Measurements from ENCODE around the gene APOC1.
"Not testable (repeated sequence)": the region's sequence is repeated elsewhere in the genome, so short reads cannot be mapped to it uniquely, and the experiment has no call there.

APOC1 gene

GRCh38 chr19:44882063-44882462 is 32.3 kb upstream of the APOC1 start:
- H3K9me3 ChIP-seq (ENCODE audit: insufficient read depth, low read depth, low read length): no peaks in the 10 kb centered on the region
- H4K20me1 ChIP-seq (ENCODE audit: insufficient read depth, low read length, poor library complexity, severe bottlenecking): no peaks in the 10 kb centered on the region
- H3K9ac ChIP-seq (ENCODE audit: low read depth, low read length, poor library complexity, severe bottlenecking): no peak overlapping the region
- TF ChIP-seq EZH2phosphoT487 (IDR thresholded peaks at IDR 0.05; ENCODE audit: borderline replicate concordance) (no peak), CTCF (conservative IDR thresholded peaks at IDR 0.05; ENCODE audit: low read length) (no peak)
- no peak overlapping the region for H2AFZ ChIP-seq (ENCODE audit: low read length)
- no peak overlapping the region for H3K4me2 ChIP-seq (ENCODE audit: low read depth, low read length, poor library complexity, severe bottlenecking)
- H3K79me2 ChIP-seq (ENCODE audit: insufficient read depth, low read length): no peaks in the 10 kb centered on the region
- no peaks in the 10 kb centered on the region for H3K36me3 ChIP-seq (ENCODE audit: insufficient read depth, low read length)
- no peaks in the 10 kb centered on the region for H3K9me2 ChIP-seq (replicated peaks; ENCODE audit: low read depth, low read length)
- H3K27me3 ChIP-seq (ENCODE audit: insufficient read depth, low read length, poor library complexity, severe bottlenecking): no peaks in the 10 kb centered on the region
- H3K4me1 ChIP-seq (ENCODE audit: insufficient read depth, low read length, poor library complexity, severe bottlenecking): peaks cover 5% of the 10 kb centered on the region
- H3K4me3 ChIP-seq (ENCODE audit: low read length, poor library complexity, severe bottlenecking): no peak overlapping the region
- H3F3A ChIP-seq (ENCODE audit: low read depth): no peaks in the 10 kb centered on the region

- not testable (repeated sequence) for H3K4me1 ChIP-seq (ENCODE audit: insufficient read depth, low read length, poor library complexity, severe bottlenecking); H3K9me3 ChIP-seq (ENCODE audit: insufficient read depth, low read depth, low read length); H3K9ac ChIP-seq (ENCODE audit: low read depth, low read length, poor library complexity, severe bottlenecking); H3K27me3 ChIP-seq (ENCODE audit: insufficient read depth, low read length, poor library complexity, severe bottlenecking); H2AFZ ChIP-seq (ENCODE audit: low read length); H3K79me2 ChIP-seq (ENCODE audit: insufficient read depth, low read length); H3K9me2 ChIP-seq (replicated peaks; ENCODE audit: low read depth, low read length); H4K20me1 ChIP-seq (ENCODE audit: insufficient read depth, low read length, poor library complexity, severe bottlenecking); H3F3A ChIP-seq (ENCODE audit: low read depth); H3K36me3 ChIP-seq (ENCODE audit: insufficient read depth, low read length); H3K4me2 ChIP-seq (ENCODE audit: low read depth, low read length, poor library complexity, severe bottlenecking); H3K4me3 ChIP-seq (ENCODE audit: low read length, poor library complexity, severe bottlenecking)
These were observed 31.6 kb upstream of the APOC1 start for GRCh38 chr19:44882619-44883397.

- H3K36me3 ChIP-seq (ENCODE audit: insufficient read depth, low read length): no peaks in the 10 kb centered on the region
- H4K20me1 ChIP-seq (ENCODE audit: insufficient read depth, low read length, poor library complexity, severe bottlenecking): no peaks in the 10 kb centered on the region
- no peak overlapping the region for H3K4me2 ChIP-seq (ENCODE audit: low read depth, low read length, poor library complexity, severe bottlenecking)
These were observed 30.5 kb upstream of the APOC1 start for GRCh38 chr19:44883922-44884321.

More at GRCh38 chr19:44883922-44884321, 30.5 kb upstream of the APOC1 start:
- Histone ChIP-seq H3K4me3 (ENCODE audit: low read length, poor library complexity, severe bottlenecking) (no peak overlapping the region), H3F3A (ENCODE audit: low read depth) (no peaks in the 10 kb centered on the region), H3K9me3 (ENCODE audit: insufficient read depth, low read depth, low read length) (no peaks in the 10 kb centered on the region), H2AFZ (ENCODE audit: low read length) (no peak overlapping the region), H3K27me3 (ENCODE audit: insufficient read depth, low read length, poor library complexity, severe bottlenecking) (no peaks in the 10 kb centered on the region), H3K9ac (ENCODE audit: low read depth, low read length, poor library complexity, severe bottlenecking) (no peak overlapping the region), H3K4me1 (ENCODE audit: insufficient read depth, low read length, poor library complexity, severe bottlenecking) (no peaks in the 10 kb centered on the region), H3K9me2 (replicated peaks; ENCODE audit: low read depth, low read length) (no peaks in the 10 kb centered on the region), H3K79me2 (ENCODE audit: insufficient read depth, low read length) (no peaks in the 10 kb centered on the region)
- no peak for TF ChIP-seq EZH2phosphoT487 (IDR thresholded peaks at IDR 0.05; ENCODE audit: borderline replicate concordance)
- no peak for TF ChIP-seq CTCF (conservative IDR thresholded peaks at IDR 0.05; ENCODE audit: low read length)

Data from Loucy (cell line).